ENCODE results near the gene ZNF878. TPM values are rescaled to one million over a fixed set of nuclear protein-coding genes. Genes with fewer than 3 reads are reported as not detected.

The ZNF878 gene
- total and polyA plus RNA-seq, 9 of the 15 experiments (the other 6 are each of a cell fraction or from before 2014, with no cell fraction given) = 0.30 to 1.4 (median 0.50) TPM

DNA sequence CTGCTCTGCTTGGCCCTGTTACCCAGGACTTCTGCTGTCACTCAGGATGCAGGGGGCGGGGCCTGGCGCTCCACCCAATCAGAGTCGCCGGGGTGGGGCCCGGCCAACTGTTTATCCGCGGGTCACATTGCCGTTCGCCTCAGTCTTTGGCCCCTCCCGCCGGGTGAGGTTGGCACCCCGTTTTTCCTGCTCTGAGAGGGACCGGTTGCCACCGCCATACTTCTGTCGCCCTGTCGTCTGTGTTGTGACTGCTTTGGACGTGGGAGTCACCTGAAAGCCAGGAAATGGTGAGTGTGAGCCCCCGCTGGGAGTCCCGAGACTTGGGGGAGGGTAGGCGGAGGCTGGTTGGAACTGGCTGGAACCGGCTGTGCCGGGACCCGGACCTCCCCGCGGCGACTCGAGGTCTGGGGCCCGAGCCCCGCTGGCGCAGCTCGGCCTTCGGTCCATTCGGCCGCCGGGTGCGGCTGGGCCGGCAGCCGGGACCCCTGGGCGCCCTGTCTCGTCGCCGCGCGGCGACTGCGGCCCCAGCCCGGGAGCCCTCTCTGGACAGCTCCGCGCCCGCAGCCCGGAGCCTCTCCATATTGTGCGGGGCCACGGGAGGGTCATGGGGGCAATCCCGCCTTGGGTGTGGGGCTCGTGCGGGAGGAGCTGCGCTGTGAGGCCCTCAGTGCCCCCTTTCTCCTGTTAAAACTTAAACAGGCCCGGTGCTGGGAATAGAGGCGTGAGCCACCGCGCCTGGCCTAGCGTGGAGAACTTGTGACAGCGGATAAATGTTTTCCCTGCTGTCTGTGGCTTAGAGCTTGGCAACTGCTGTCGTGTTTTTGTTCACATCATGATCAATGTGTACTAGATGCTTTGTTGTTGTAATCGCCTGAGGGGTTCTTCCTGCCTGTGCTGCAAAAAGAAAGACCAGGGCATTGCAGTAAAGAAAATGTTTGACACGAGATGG, 12.1 kb upstream of the ZNF878 start, which contains the start of gene ZNF844 (continued):
- TF ChIP-seq MAZ (CRISPR knock-in tag; conservative IDR thresholded peaks at IDR 0.05 in 1 of 2, IDR thresholded peaks at IDR 0.05 in 1 of 2) = peak in 1 of 2 experiments; percentile 86; a peak in 2 of 4 replicates
- TF ChIP-seq ESRRA (IDR thresholded peaks at IDR 0.05; ENCODE audit: borderline replicate concordance, low read depth) = peak; percentile 79
- TF ChIP-seq NRF1 (conservative IDR thresholded peaks at IDR 0.05 in 1 of 2, IDR thresholded peaks at IDR 0.05 in 1 of 2) = peak in 1 of 2 experiments; percentile 9; a peak in 1 of 4 replicates
- TF ChIP-seq, protein P1, sequence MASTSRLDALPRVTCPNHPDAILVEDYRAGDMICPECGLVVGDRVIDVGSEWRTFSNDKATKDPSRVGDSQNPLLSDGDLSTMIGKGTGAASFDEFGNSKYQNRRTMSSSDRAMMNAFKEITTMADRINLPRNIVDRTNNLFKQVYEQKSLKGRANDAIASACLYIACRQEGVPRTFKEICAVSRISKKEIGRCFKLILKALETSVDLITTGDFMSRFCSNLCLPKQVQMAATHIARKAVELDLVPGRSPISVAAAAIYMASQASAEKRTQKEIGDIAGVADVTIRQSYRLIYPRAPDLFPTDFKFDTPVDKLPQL (IDR thresholded peaks at IDR 0.05; ENCODE audit: extremely low read depth, insufficient read length) = peak; percentile 26
- peak in 1 of 3 experiments; percentile 40 for TF ChIP-seq YY1 (IDR thresholded peaks at IDR 0.05; ENCODE audit: borderline replicate concordance in 1 of 3, control insufficient read depth in 1 of 3, extremely low read depth in 1 of 3, insufficient read depth in 3 of 3, insufficient read length in 1 of 3, insufficient replicate concordance in 2 of 3, low read depth in 1 of 3, low read length in 2 of 3)
- peak; percentile 58 for TF ChIP-seq POLR2B (IDR thresholded peaks at IDR 0.05; ENCODE audit: low read depth, partially characterized antibody)
- TF ChIP-seq, protein P2, sequence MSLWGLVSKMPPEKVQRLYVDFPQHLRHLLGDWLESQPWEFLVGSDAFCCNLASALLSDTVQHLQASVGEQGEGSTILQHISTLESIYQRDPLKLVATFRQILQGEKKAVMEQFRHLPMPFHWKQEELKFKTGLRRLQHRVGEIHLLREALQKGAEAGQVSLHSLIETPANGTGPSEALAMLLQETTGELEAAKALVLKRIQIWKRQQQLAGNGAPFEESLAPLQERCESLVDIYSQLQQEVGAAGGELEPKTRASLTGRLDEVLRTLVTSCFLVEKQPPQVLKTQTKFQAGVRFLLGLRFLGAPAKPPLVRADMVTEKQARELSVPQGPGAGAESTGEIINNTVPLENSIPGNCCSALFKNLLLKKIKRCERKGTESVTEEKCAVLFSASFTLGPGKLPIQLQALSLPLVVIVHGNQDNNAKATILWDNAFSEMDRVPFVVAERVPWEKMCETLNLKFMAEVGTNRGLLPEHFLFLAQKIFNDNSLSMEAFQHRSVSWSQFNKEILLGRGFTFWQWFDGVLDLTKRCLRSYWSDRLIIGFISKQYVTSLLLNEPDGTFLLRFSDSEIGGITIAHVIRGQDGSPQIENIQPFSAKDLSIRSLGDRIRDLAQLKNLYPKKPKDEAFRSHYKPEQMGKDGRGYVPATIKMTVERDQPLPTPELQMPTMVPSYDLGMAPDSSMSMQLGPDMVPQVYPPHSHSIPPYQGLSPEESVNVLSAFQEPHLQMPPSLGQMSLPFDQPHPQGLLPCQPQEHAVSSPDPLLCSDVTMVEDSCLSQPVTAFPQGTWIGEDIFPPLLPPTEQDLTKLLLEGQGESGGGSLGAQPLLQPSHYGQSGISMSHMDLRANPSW (CRISPR knock-in tag; IDR thresholded peaks at IDR 0.05) = no peak
- TF ChIP-seq SMAD4 (CRISPR knock-in tag; conservative IDR thresholded peaks at IDR 0.05) = peak; percentile 43; the same call in 1 of the 2 replicates
- peak; percentile 7 for TF ChIP-seq FOS (IDR thresholded peaks at IDR 0.05; ENCODE audit: extremely low read depth, insufficient read length)
- no peak for TF ChIP-seq PRPF4 (IDR thresholded peaks at IDR 0.05; ENCODE audit: insufficient read depth, low read depth, low read length, poor library complexity, severe bottlenecking)
- no peak for TF ChIP-seq TAL1 (IDR thresholded peaks at IDR 0.05)
- peak; percentile 90 for TF ChIP-seq KLF16 (IDR thresholded peaks at IDR 0.05)
- TF ChIP-seq MTA3 (IDR thresholded peaks at IDR 0.05; ENCODE audit: borderline replicate concordance) = peak; percentile 45; the same call in 1 of the 2 replicates
- TF ChIP-seq GATAD2A (IDR thresholded peaks at IDR 0.05) = peak; percentile 67; the same call in 1 of the 2 replicates
- TF ChIP-seq CBX3 (IDR thresholded peaks at IDR 0.05; ENCODE audit: borderline replicate concordance in 1 of 2, low read length in 2 of 2) = peak in 1 of 2 experiments; percentile 6; a peak in 1 of 3 replicates

Measured in K562 (cell line).